HG03354 (cell line): ENCODE measurements around the gene TCEA2.

Experiments used
- ATAC-seq: cut with Tn5 transposase; IDR thresholded peaks from one replicate; pipeline ENCODE4 v1.9.1; 2021; ENCODE audit warnings: mild to moderate bottlenecking; ENCODE audit not compliant: unreplicated experiment, poor library complexity, severe bottlenecking

TCEA2 gene

DNA sequence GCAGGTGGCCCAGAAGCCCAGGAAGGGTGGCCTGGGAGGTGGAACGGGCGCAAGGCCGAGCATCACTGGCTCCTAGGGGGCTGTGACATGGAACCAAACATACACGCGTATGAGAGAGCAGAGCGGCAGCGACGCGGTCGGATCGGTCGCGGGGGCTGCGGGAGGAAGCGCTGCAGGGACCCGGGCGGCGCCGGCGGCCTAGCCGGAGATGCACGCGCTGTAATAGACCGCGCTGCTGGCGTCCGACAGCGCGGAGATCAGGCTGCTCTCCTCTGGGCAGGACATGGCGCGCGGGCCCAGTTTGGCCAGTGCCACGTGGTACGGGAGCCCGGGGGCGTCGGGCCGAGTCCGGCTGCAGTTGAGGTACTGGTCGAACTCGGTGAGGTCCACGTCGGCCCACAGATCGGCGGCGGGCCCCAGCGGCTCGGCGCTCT is 15.0 kb upstream of the TCEA2 start:
- no peak for ATAC-seq

DNA sequence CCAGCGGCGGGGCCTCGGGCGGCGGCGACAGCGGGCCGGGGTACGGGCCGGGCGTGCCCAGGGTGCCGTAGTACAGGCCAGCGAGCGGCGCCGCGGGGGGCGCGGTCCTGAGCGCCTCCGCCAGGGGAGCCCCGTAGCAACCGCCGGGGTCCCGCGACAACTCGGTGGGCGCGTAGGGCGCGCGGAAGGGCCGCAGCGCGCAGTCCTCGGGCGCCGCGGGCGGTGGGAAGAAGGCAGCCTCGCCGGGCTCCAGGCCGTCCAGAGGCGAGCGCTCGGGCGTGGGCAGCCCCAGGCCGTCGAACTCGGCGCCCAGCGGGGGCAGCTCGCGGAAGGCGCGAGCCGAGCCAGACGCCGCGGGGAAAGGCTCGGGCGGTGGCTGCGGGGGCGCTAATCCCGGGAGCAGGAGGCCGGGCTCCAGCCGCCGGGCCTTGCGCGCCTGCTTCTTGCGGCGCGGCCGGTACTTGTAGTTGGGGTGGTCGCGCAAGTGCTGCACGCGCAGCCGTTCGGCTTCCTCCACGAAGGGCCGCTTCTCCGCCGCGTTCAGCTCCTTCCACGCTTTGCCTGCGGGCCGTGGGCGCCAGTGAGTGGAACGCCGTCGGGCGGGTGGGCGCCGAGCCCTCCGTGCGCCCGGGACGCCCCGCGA is 14.5 kb upstream of the TCEA2 start:
- ATAC-seq, result no peak

DNA sequence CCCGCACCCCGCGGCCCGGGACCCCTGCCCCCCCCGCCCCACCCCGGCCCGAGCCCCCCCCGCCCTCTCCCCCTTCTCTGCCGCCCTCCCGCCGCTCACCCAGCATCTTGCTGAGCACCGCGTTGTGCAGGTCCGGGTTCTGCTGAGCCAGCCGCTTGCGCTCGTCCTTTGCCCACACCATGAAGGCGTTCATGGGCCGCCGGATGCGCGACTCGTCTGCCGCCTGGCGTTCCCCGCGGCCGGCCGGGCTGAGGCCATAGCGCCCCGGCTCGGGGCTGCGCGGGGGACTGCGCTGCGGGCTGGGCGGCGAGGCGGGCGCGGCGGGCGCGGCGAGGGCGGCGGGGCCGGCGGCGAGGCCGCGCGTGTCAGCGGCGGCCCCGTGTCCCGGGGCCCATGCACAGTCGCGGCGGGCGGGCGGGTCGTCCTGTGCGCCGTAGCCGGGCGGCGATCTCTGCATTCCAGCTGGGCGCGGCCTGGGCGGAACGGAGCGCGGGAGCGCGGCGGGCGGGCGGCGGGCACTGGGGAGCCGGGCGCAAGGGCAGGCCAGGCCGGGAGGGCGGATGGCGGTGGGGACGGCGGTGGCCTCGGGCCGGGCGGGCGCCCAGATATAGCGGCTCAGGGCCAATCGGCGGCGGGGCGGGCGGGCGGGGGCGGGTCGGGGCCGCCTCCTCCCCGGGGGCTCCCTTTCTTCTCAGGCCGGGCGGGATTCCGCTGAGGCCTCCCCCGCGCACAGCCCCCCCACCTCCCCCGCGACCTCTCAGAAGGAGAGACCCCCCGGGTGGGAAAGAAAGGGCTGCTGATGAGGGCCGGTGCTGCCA is 13.7 kb upstream of the TCEA2 start, which contains the start of gene SOX18:
TSS of gene SOX18 (minus strand) at position 580 of the 818 bp plus-strand sequence. CDS start at position 457, 123 bp downstream.
- ATAC-seq, result no peak

DNA sequence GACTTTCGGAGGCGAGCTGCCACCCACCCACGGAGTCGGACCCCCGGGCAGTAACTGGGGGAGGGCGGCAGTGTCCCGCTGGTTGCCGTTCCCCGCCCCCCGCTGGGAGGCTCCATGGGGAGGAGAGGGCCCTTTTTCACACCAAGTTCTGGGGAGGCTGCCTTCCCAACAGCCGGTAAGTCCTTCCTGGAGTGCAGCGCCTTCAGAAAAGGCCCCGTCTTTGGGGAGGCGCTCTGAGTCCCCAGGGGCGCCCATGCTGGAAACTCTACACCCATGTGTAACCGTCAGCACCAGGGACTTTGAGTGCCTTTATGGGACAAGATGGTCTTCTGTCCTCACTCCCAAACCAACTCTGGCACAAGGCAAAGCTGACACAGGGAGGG is 13.1 kb upstream of the TCEA2 start:
- no peak for ATAC-seq

DNA sequence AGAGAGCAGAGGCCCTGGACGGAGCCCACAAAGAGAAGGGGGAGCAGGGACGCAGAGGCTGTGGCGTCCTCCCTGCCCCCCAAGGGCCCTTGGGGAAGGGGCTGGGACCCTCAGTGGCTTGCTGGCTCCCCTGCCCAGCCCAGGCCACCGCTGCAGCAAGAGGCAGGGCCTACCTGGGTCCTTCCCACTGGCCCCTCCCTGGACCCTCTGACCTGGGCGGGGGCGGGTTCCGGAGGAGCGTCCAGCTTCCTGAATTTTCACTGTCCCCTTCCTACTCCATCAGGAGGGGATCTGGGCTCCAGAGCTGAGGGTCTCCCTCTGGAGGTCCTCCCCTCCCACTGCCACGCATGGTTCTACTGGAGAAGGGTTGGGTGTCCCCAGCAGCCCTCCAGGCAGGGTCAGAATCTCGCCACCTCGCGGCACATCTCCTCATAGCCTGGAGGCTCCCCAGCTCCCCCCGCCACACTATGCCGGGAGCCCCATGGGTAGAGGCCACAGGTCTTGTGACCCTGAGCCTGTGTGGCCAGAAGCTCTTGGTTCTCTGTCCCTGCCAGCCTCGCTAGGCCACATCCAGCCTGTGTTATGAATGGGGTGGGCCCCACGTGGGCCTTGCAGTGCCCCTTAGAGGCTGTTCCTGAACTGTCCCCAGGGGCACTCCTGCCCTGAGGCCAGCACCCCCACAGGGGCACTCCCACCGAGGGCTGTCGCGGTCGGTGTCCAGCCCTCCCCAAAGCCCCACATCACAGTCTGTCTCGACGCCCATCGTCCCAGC is 12.6 kb upstream of the TCEA2 start:
- ATAC-seq, result no peak

DNA sequence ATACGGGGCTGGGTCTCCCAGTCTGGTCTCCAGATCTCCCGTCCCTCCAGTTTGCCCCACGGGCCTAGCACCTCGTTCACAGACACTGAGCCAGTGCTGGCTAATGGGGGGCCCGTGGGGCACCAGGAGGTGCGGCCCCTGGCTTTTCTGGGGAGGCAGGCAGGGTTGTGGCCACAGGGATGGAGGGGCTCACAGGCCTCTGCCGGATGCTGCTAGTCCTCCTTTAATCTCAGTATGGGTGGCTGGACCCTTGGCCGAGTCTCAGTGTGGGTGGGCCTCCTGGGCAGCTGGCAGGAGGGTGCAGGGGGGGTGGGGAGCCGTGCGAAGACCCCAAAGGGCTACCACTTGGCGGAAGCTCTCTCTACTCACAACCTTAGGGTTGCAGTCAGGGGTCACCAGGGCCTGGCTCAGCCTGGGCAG is 12.0 kb upstream of the TCEA2 start:
- ATAC-seq, result no peak

DNA sequence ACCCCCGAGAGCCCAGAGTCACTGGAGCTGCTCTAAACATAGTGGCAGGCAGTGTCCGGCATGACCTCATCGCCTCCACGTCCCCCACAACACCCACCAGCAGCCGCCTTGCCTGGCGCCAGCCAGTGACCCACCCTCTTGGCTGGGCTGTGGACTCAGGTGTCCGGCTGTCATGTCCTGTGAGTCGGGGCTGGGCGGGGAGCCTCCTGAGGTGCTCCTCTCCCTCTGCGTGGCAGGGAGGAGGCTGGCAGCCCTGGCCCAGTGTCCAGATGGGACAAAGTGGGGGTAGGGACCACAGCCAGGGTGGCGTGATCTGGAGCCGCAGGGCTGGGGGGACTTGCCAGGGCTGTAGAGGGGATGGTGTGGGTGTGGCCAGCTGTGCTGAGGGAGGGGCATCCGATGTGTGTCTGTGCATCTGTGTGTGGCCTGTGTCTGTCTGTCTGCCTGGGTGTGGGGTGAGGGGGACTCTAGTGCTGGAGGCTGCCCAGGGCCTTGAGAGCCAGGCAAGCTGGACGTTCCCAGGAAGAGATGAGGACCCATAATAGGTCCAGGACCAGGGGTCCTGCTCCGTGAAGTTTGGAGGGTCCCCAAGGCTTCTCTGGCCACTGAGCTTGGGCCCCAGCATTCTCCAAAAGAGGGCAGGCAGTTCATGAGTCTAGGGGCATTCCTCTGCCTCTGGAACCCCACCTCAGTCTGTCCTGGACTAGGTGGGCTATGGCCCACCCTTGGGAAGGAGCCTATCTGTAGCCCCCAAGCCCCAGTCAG is 11.3 kb upstream of the TCEA2 start:
- no peak for ATAC-seq

DNA sequence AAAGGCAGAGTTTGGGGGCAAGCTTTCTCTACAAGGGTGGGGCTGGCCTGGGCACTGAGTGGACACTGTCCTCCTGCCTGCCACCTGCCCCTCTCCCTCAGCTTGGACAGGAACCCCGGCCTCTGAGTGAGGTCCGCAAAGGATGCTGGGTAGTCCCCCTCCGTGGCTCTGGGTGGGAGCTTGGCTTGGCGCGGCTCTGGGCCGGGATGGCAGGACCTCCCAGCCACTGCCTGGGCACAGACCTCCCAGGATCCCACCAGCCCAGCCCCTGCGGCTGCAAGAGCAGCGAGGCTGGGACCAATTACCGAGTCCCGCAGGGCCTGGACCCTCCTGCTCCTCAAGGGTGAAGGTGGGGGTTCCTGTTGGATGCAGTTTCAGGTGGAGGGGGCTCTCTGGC is 10.7 kb upstream of the TCEA2 start:
- ATAC-seq, result no peak

DNA sequence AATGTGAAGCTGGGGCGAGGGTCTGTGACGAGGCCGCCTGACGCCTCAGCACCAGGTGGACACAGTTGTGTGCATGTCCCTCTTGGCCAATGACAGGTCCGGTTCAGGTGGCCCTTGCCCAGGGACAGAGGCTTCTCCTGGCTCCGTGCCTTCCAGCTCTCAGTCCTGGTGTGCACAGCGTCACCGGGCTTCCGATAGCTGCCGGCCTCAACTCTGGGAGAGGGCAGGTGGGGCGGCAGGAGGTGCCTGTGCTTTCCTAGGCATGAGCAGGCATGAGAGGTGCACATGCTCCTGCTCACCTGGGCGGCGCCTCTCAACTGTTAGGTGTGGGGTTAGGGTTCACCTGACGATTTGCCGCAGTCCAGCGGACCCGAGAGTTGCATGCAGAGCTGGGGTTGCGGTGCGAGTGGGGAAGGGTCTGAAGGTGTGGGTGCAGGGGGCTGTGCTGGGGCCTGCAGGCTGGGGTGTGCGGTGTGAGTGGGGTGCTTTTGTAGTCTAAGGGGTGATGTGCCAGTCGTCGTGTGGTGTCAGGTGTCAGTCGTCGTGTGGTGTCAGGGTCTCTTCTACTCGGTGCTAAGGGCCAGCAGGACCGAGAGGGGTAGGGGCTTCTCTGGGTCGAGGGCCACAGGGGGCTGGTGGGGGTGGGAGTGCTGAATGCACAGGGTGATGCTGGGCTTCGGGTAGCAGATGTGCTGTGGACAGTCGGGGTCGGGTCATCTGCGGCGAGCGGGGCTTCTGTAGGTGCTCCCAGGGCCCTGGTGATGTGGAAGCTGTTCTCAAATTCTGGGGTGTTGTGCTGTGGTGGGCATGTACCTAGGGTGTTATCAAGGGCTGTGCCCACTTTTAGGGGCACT is 9.8 kb upstream of the TCEA2 start:
- ATAC-seq, result no peak

DNA sequence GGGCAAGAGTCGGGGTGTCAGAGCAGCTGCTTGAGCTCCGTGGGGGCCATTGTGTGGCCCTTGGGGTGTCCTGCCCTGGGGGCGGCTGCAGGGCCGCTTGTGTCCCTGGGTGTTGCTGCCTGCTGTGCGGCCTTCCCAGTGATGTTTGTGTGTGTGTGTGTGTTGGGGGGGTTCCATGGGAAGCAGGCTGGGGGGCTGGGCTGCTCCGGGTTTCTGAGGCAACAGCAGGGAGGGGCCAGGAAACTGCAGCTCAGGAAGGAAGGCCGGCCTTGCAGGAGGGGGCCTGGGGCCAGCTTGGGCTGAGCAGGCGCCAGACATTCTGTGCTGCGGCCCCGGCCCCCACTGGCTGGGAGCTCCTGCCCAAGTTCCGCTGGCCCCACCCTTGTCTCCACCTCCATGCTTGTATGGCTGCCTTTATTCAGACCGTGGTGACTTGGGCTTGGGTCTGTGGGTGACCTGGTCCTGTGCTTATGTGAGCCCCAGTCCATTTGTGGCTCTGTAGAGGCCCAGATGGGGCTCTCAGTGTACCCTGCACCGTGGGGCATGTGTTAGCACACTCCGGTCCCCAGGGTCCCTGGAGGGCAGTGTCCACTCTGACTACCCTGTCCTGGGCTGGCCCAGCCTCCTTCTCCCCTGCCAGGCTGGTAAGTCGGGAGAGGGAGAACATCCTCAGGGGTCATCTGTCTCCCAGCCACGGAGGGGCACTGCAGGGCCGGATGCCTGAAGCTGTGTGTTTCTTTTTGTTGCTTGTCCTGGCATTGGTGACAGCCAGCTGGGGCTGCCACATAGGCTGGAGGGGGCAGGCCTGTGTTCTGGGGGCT is 8.9 kb upstream of the TCEA2 start:
- ATAC-seq, result no peak

DNA sequence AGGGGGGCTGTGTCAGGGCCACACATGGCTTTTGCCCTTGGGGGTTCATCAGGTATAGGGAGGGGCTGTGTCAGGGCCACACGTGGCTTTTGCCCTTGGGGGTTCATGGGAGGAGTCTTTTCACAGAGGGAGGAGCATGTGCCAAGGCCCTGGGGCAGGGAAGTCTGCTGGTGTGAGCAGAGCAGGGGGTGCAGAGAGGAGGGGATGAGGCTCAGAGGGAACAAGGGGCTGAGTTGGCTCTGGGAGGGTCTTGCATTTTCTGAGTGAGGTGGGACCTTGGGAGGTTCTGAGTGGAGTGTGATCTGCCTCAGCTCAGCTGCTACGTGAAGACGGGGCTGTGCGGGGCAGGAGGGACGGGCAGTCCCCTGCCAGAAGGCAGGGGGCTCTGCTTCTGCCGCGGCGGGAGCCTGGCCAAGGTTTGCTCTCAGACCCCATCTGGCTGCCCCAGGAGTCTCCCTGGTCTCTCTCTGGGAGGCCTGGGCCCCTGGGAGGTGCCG is 7.6 kb upstream of the TCEA2 start:
- no peak for ATAC-seq

DNA sequence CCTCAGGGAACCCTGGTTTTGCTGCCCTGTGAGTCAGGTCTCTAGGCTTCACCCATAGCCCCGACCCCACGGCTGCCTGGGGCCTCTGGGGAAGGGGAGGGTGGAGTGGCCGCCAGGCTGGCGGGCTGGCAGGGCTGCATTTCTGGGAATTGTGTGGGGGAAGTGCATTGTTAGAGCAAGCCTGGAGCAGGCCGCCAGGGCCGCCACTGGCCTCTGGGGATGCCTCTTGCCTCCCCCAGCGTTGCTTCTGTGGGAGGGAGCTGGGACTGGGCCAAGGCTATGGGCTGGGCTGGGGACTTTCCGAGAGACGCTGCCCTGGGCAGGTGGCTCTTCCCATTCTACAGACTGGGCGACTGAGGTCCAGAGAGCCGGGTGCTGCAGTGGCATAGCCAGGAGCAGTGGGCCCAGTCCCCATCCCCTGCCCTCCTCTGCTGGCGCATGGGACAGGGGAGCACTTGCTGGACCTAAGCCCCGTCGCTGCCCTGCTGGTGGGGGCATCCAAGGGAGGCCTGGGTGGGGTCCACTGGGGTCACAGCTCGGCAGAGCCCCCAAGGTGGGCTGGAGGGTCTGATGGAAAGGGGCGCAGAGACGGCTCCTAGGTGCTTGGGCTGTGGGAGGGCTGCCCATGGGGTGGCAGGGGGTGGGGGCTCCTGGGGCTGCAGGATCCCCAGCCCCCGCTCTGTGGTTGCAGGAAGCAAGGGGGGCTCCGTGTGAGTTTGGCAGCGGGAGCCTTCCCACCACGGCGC is 6.9 kb upstream of the TCEA2 start:
- no peak for ATAC-seq

DNA sequence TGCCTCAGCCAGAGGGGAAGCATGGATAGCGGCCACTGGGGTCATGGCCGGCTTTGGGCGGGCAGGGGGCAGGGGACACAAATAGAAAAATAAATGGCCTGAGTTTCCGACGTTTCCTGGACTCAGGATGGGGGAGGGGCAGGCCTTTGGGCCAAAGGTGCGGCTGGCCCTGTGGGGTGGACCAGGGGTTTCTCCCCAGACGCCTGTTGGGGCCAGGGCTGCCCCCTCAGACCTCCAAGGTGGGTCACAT is 6.4 kb upstream of the TCEA2 start:
- no peak for ATAC-seq

DNA sequence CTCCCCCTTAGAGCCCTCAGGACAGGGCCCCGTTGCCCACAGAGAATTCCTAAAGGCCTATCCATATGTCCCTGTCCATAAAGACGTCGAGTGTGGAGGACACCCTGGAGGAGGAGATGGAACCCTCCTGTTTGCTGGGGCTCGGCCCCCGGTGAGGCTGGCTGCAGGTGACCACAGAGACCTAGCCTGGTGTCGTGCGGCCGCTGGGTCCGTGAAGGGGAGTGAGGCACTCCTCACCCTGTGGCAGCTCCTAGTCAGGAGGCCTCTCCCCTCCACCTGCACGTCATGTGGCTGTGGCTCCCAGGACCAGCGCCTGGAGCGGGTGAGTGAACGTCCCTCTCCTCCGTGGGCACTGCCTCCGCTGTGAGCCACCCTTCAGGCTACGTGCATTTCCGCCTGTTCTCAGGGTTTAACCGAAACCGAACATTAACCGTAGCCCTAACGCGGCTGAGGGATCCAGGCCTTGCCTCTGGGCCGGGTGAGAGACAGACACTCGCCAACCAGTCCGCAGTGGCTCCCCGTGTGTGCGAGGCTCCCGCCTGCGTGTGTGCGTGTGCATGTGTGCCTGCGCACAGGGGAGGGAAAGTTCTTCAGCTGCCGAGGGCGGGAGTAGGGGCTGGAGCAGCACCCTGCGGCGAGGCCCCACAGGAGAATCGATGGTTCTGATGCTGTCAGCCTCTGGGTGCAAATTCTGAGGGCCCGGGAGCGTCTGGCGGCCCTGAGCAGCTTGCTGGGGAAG is 5.9 kb upstream of the TCEA2 start:
- ATAC-seq, result no peak

DNA sequence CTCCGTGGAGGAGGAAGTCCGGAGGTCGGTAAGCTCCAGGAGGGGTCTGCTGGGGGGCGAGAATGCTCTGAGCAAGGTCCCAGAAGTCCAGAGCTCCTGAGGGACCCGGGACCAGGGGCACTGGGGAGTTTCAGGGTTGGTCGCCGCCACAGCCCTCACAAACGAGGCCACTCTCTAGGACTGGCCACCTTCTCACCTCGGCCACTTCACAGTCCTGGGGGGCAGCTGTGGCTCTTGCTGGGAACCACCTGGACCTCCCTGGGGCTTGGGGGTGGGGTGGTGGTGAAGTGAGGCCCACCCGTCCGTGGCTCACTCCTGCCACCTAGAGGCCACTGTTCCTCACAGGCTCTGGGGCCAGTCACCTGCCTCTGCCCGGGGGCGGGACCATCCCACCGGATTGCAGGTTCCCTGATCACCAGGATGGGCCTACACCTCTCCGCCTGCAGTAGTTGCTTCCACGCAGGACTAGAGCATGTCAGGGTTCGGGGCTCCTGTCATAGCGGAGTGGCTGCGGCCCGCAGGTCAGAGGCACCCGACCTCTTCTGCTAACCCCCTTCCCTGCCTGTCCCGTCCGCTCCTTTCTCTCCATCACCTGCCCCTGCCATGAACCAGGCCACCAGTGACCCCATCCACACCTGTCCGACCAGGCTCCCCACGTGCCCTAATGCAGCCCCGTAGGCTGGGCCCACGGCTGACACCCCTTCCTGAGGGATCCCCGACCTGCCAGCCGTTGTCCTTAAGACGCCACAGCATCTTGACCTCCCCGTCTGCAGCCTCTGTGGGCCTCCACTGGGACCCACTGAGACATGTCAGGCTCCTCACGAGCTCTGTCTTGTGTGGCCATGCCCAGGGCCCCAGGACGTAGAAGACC is 5.1 kb upstream of the TCEA2 start:
- ATAC-seq, result no peak

DNA sequence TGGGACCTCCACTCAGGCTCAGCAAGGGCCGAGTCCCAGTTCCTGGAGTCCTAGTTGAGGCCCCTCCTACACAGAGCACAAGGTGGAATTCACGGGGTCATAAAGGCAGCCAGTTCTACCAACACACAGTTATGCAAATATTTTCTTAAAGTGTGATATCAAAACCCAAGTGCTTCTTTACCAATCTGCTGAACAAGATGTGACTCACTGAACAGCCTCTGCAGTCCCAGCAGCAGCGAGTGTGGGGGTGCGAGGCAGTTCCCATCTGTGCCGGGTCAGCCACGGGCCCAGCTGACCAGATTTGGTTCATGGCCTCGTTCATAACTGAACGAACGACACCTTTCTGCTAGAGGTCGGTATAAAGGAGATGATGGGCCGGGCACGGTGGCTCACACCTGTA is 4.5 kb upstream of the TCEA2 start:
- ATAC-seq, result no peak
